H1 (cell line): ENCODE measurements around the gene RPL3. TPM values are rescaled to one million over a fixed set of nuclear protein-coding genes. Genes with fewer than 3 reads are reported as not detected.

ENCODE experiments used
- CTCF ChIA-PET: fragments of 300-600 bp; sonication (Branson Sonifier 250); formaldehyde crosslinking; loops from one replicate; lab custom pipeline; 2021; ENCODE audit not compliant: partially characterized antibody; lab: Charles Lee
- POLR2A ChIA-PET: fragments of 300-600 bp; sonication (Branson Sonifier 250); formaldehyde crosslinking; loops from one replicate; lab custom pipeline; 2021; ENCODE audit warnings: inconsistent platforms; ENCODE audit not compliant: partially characterized antibody; lab: Charles Lee
- DNase-seq, 2 experiments: peaks; one replicate each; pipeline versions ENCODE4 v3.0.0 to v3.0.0-alpha.2; 2010 to 2022; ENCODE audit warnings: low spot score in 2 of 2, low read depth in 1 of 2, mixed read lengths in 1 of 2
- FAIRE-seq: peaks from 2 replicates; lab custom pipeline; 2011; peaks lifted over from hg19 to GRCh38; lab: Jason Lieb, UNC
- H2AFZ ChIP-seq: 2 replicates; pipeline ENCODE4 v1.8.1; 2012; ENCODE audit warnings: low read length, inconsistent platforms
- H2AK5ac ChIP-seq: 2 replicates; pipeline ENCODE4 v1.6.1; 2013; ENCODE audit warnings: low read depth, low read length
- H2BK120ac ChIP-seq: replicated peaks from 2 replicates; pipeline ENCODE3; 2013; ENCODE audit warnings: low read depth, low read length, inconsistent platforms
- H2BK12ac ChIP-seq: 2 replicates; pipeline ENCODE4 v1.6.1; 2013; ENCODE audit warnings: low read depth, low read length
- H2BK15ac ChIP-seq: 2 replicates; pipeline ENCODE4 v1.6.1; 2013; ENCODE audit warnings: low read length
- H2BK20ac ChIP-seq: 2 replicates; pipeline ENCODE4 v1.6.1; 2013; ENCODE audit warnings: low read length
- H2BK5ac ChIP-seq: 2 replicates; pipeline ENCODE4 v1.6.1; 2013; ENCODE audit warnings: low read depth, low read length
- H3K14ac ChIP-seq: 2 replicates; pipeline ENCODE4 v1.6.1; 2013; ENCODE audit warnings: inconsistent platforms; ENCODE audit not compliant: insufficient read length
- H3K18ac ChIP-seq: 2 replicates; pipeline ENCODE4 v1.6.1; 2013; ENCODE audit warnings: low read length; ENCODE audit errors: extremely low read depth
- H3K23ac ChIP-seq: 2 replicates; pipeline ENCODE4 v1.6.1; 2013; ENCODE audit warnings: inconsistent platforms; ENCODE audit not compliant: insufficient read length
- H3K23me2 ChIP-seq: 2 replicates; pipeline ENCODE4 v1.6.1; 2013; ENCODE audit warnings: low read depth, low read length
- H3K27ac ChIP-seq: 2 replicates; pipeline ENCODE4 v1.6.1; 2011; ENCODE audit warnings: low read depth, low read length, inconsistent platforms
- H3K27me3 ChIP-seq, 4 experiments: replicated peaks in 1 of 4; 1 replicate in 1 of 4; 2 replicates in 3 of 4; pipeline versions ENCODE4 v1.6.1 to v1.8.1; 2011 to 2013; ENCODE audit warnings: low read length in 3 of 4, mild to moderate bottlenecking in 3 of 4, inconsistent platforms in 2 of 4, mixed read lengths in 2 of 4, moderate library complexity in 1 of 4; ENCODE audit not compliant: control insufficient read depth in 3 of 4, insufficient read depth in 3 of 4; ENCODE audit errors: extremely low read depth in 1 of 4
- H3K36me3 ChIP-seq, 4 experiments: 2 replicates each; pipeline versions ENCODE4 v1.6.1 to v1.8.1; 2011 to 2013; ENCODE audit warnings: mild to moderate bottlenecking in 4 of 4, low read length in 3 of 4, moderate library complexity in 2 of 4, control low read depth in 1 of 4, inconsistent platforms in 1 of 4; ENCODE audit not compliant: insufficient read depth in 4 of 4, control insufficient read depth in 2 of 4
- H3K4ac ChIP-seq: replicated peaks from 2 replicates; pipeline ENCODE3; 2013; ENCODE audit warnings: low read length, low read depth, mixed read lengths, inconsistent platforms; ENCODE audit not compliant: insufficient read length
- H3K4me1 ChIP-seq, 4 experiments: replicated peaks in 1 of 4; 1 replicate in 1 of 4; 2 replicates in 3 of 4; pipeline versions ENCODE4 v1.6.1 to v1.8.1; 2011 to 2013; ENCODE audit warnings: low read length in 3 of 4, inconsistent platforms in 2 of 4, mixed read lengths in 1 of 4; ENCODE audit not compliant: insufficient read depth in 4 of 4, control insufficient read depth in 3 of 4
- H3K4me2 ChIP-seq, 2 experiments: 2 replicates each; pipeline versions ENCODE4 v1.6.1 to v1.8.1; 2011 to 2013; ENCODE audit warnings: low read depth in 2 of 2, low read length in 2 of 2, control low read depth in 1 of 2, inconsistent platforms in 1 of 2, mild to moderate bottlenecking in 1 of 2; ENCODE audit not compliant: insufficient read depth in 1 of 2
- H3K4me3 ChIP-seq, 4 experiments: fragments of 200-600, 300-600 bp in 1 of 4; sonication (generic), shearing (Covaris generic), sonication (Bioruptor Twin) in 1 of 4; 2 replicates each; pipeline versions ENCODE4 v1.5.1 to v1.8.1; 2011 to 2016; ENCODE audit warnings: low read length in 4 of 4, low read depth in 3 of 4, control low read depth in 2 of 4, inconsistent platforms in 2 of 4, mild to moderate bottlenecking in 2 of 4, mixed read lengths in 1 of 4, moderate library complexity in 1 of 4; ENCODE audit not compliant: insufficient read depth in 2 of 4; ENCODE audit errors: extremely low read depth in 1 of 4
- H3K56ac ChIP-seq: replicated peaks from 2 replicates; pipeline ENCODE3; 2013; ENCODE audit warnings: low read depth, mild to moderate bottlenecking, mixed read lengths, low read length, inconsistent platforms; ENCODE audit not compliant: insufficient read length
- H3K79me1 ChIP-seq: 2 replicates; pipeline ENCODE4 v1.6.1; 2013; ENCODE audit warnings: low read depth, low read length, control low read depth
- H3K79me2 ChIP-seq, 2 experiments: 2 replicates each; pipeline versions ENCODE4 v1.6.1 to v1.8.1; 2012 to 2013; ENCODE audit warnings: low read length in 2 of 2, mild to moderate bottlenecking in 2 of 2, inconsistent platforms in 1 of 2; ENCODE audit not compliant: insufficient read depth in 2 of 2, control insufficient read depth in 1 of 2
- H3K9ac ChIP-seq, 4 experiments: replicated peaks in 1 of 4; 1 replicate in 1 of 4; 2 replicates in 3 of 4; pipeline versions ENCODE4 v1.6.1 to v1.8.1; 2011 to 2013; ENCODE audit warnings: low read depth in 3 of 4, low read length in 3 of 4, control low read depth in 2 of 4, mild to moderate bottlenecking in 2 of 4, moderate library complexity in 2 of 4, inconsistent platforms in 1 of 4; ENCODE audit errors: extremely low read depth in 1 of 4
- H3K9me3 ChIP-seq, 2 experiments: 2 replicates each; pipeline versions ENCODE4 v1.6.1 to v1.8.1; 2012 to 2013; ENCODE audit warnings: mild to moderate bottlenecking in 2 of 2, moderate library complexity in 2 of 2, control low read depth in 1 of 2, inconsistent platforms in 1 of 2, low read depth in 1 of 2, low read length in 1 of 2, mixed read lengths in 1 of 2; ENCODE audit not compliant: insufficient read depth in 2 of 2
- H4K20me1 ChIP-seq, 2 experiments: replicated peaks in 1 of 2; 2 replicates each; pipeline versions ENCODE3 to v1.8.1; 2011 to 2013; ENCODE audit warnings: inconsistent platforms in 2 of 2, low read length in 2 of 2, mild to moderate bottlenecking in 1 of 2; ENCODE audit not compliant: insufficient read depth in 2 of 2, control insufficient read depth in 1 of 2
- H4K5ac ChIP-seq: 2 replicates; pipeline ENCODE4 v1.6.1; 2013; ENCODE audit warnings: low read length, low read depth, mixed read lengths, inconsistent platforms; ENCODE audit not compliant: insufficient read length
- H4K8ac ChIP-seq: 2 replicates; pipeline ENCODE4 v1.8.0; 2013; ENCODE audit warnings: mild to moderate bottlenecking, moderate library complexity, low read length, inconsistent platforms; ENCODE audit not compliant: insufficient read depth; ENCODE audit errors: extremely low read depth
- H4K91ac ChIP-seq: replicated peaks from 2 replicates; pipeline ENCODE3; 2013; ENCODE audit warnings: low read length, mixed read lengths, inconsistent platforms; ENCODE audit not compliant: insufficient read length
- BACH1 ChIP-seq: IDR thresholded peaks from 2 replicates; pipeline ENCODE4 v1.6.1; 2012; ENCODE audit warnings: low read length, improper control_type of control experiment
- CHD1 ChIP-seq: IDR thresholded peaks from 2 replicates; pipeline ENCODE4 v1.6.1; 2012; ENCODE audit warnings: low read depth, low read length, improper control_type of control experiment
- CREB1 ChIP-seq: IDR thresholded peaks from 2 replicates; pipeline ENCODE4 v1.6.1; 2012; ENCODE audit warnings: inconsistent platforms
- KDM4A ChIP-seq: IDR thresholded peaks from one replicate; pipeline ENCODE4 v1.7.1; 2012; ENCODE audit warnings: low read depth, mild to moderate bottlenecking, moderate library complexity, low read length, inconsistent platforms; ENCODE audit not compliant: severe bottlenecking
- NANOG ChIP-seq: IDR thresholded peaks from 2 replicates; pipeline ENCODE4 v1.6.1; 2011; ENCODE audit warnings: low read length, low read depth, mild to moderate bottlenecking, inconsistent platforms; ENCODE audit not compliant: insufficient read depth, poor library complexity, severe bottlenecking
- RFX5 ChIP-seq: IDR thresholded peaks from 2 replicates; pipeline ENCODE4 v1.6.1; 2011; ENCODE audit warnings: low read depth, low read length, improper control_type of control experiment, borderline replicate concordance
- RXRA ChIP-seq: IDR thresholded peaks from 2 replicates; pipeline ENCODE4 v1.6.1; 2011; ENCODE audit warnings: low read depth, mild to moderate bottlenecking, low read length, moderate library complexity; ENCODE audit not compliant: insufficient read depth
- SIRT6 ChIP-seq: IDR thresholded peaks from one replicate; pipeline ENCODE4 v1.7.1; 2012; ENCODE audit warnings: low read length, inconsistent platforms
- TAF7 ChIP-seq: optimal IDR thresholded peaks from 2 replicates; pipeline ENCODE3; 2011; ENCODE audit warnings: low read depth, mild to moderate bottlenecking, inconsistent platforms, low read length, moderate library complexity, borderline replicate concordance
- WGBS, 2 experiments: shearing (Covaris generic) in 1 of 2; methylation state at CpG; one replicate each; pipeline versions ENCODE4 v1.1.6 to v1.1.7; 2013 to 2015; ENCODE audit warnings: low lambda C conversion rate in 2 of 2, mixed read lengths in 2 of 2, inconsistent platforms in 1 of 2, low coverage in 1 of 2, missing lambda C conversion rate in 1 of 2; ENCODE audit not compliant: insufficient replicate concordance in 2 of 2, insufficient coverage in 1 of 2, insufficient read length in 1 of 2; ENCODE audit errors: extremely low coverage in 1 of 2, missing lambda C conversion rate in 1 of 2; 5-methylcytosine and 5-hydroxymethylcytosine counted together
- polyA plus RNA-seq, 7 experiments: library from polyadenylated mRNA; depleted of rRNA in 3 of 7; stranded (reverse) in 5 of 7; unstranded in 2 of 7; fragments of >200 nt in 5 of 7; fragments of 200-250 nt in 2 of 7; gene quantifications; 1 replicate in 5 of 7; 2 replicates in 1 of 7; 4 replicates in 1 of 7; pipeline versions ENCODE4 v1.2.1 to v1.2.3, GENCODE V29; 2011 to 2013; ENCODE audit warnings: missing spikeins in 2 of 7, mixed read lengths in 2 of 7
- total RNA-seq: library from RNA; stranded (reverse); fragmentation: NEBNext Ultra II Directional; extraction: Animal tissue kit (Norgen Biotek cat#: 25700); gene quantifications from 2 replicates; pipeline ENCODE4 v1.2.1, GENCODE V29; 2021
- TF ChIP-seq, protein P1 (sequence below): IDR thresholded peaks from 2 replicates; pipeline ENCODE4 v1.6.1; 2012; ENCODE audit warnings: inconsistent platforms
- TF ChIP-seq, protein P2 (sequence below), 3 experiments: IDR thresholded peaks; 1 replicate in 2 of 3; 2 replicates in 1 of 3; pipeline versions ENCODE4 v1.5.1 to v1.6.1; 2011; ENCODE audit warnings: low read length in 3 of 3, mild to moderate bottlenecking in 3 of 3, inconsistent platforms in 2 of 3, low read depth in 1 of 3, moderate library complexity in 1 of 3; ENCODE audit not compliant: insufficient read depth in 1 of 3; ENCODE audit errors: control extremely low read depth in 1 of 3

The RPL3 gene
- total and polyA plus RNA-seq, 2 of the 8 experiments (the other 6 are each of a cell fraction or from before 2014, with no cell fraction given) = 2,865 to 5,466 TPM

DNA sequence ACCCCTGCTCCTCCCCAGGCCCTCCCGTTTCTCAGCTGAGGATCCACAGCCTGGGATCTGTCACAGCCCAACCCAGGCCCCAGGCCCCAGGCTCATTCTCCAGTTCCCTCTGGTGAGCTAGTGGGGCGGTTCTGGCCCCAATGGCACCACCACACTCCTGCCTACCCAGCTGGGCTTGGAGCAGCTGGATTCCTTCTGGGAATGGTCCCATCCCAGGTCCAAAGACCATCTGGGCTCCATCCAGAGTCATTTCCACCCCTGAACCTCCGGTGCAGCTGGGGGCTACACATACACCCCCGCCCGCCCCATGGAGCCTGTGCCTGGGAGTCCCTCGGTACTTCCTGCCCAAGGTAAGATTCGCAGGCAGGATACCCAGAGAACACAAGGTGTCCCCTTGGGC is 39.2 kb downstream of the RPL3 start:
- Histone ChIP-seq H3K79me1 (no peaks in the 10 kb centered on the region), H2AK5ac (no peak overlapping the region; the same call in 1 of the 2 replicates), H2BK15ac (peak overlapping the region; percentile 20; the same call in 1 of the 2 replicates), H3K4ac (no peak overlapping the region), H3K23me2 (no peaks in the 10 kb centered on the region), H2BK20ac (no peak overlapping the region), H3K56ac (no peak overlapping the region), H3K79me2 (no peaks in the 10 kb centered on the region), H3K27ac (no peak overlapping the region), H3K4me3 (no peak overlapping the region), H3K4me1 (peaks cover 0 to 14% (median 7%) of the 10 kb centered on the region in 4 experiments; a peak in 6 of 7 replicates), H4K20me1 (no peaks in the 10 kb centered on the region), H2BK120ac (no peak overlapping the region), H3K9ac (no peak overlapping the region), H3K27me3 (no peaks in the 10 kb centered on the region), H4K8ac (0 out of 2 replicates have a peak overlapping the region, but pooled peaks have one; percentile 36), H4K91ac (peak overlapping the region; percentile 49), H4K5ac (no peak overlapping the region), H3K9me3 (peaks cover 3 to 7% of the 10 kb centered on the region in 2 experiments; a peak in 2 of 4 replicates), H2BK5ac (peak overlapping the region; percentile 44; the same call in 1 of the 2 replicates), H3K4me2 (no peak overlapping the region), H3K18ac (0 out of 2 replicates have a peak overlapping the region, but pooled peaks have one; percentile 19), H2BK12ac (peak overlapping the region; percentile 35; the same call in 1 of the 2 replicates), H3K36me3 (no peaks in the 10 kb centered on the region), H3K23ac (no peak overlapping the region), H3K14ac (no peak overlapping the region), H2AFZ (no peak overlapping the region)
- no peak for FAIRE-seq
- CTCF ChIA-PET = interaction anchor here (0.8 to 2.3 kb wide), 8 partner anchors 11 to 145 kb away, joined by 3 to 14 read pairs (median 3); no protein-coding TSS in a partner anchor
- WGBS, 2 experiments = 88% methylated on average over 7 of the region's 7 CpGs; no CpG with 5 or more reads in 1 of the 2 experiments
- POLR2A ChIA-PET = interaction anchor here (0.6 to 37.3 kb wide), 5 partner anchors 10 to 110 kb away, joined by 3 to 692 read pairs (median 3); partner anchors contain the start of gene RPL3
- no peak for DNase-seq
- TF ChIP-seq CHD1 = no peak
- TF ChIP-seq BACH1 = no peak
- TF ChIP-seq, protein P1, sequence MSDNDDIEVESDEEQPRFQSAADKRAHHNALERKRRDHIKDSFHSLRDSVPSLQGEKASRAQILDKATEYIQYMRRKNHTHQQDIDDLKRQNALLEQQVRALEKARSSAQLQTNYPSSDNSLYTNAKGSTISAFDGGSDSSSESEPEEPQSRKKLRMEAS = no peak
- no peak for TF ChIP-seq KDM4A
- no peak for TF ChIP-seq NANOG
- TF ChIP-seq RFX5 = no peak
- TF ChIP-seq, protein P2, sequence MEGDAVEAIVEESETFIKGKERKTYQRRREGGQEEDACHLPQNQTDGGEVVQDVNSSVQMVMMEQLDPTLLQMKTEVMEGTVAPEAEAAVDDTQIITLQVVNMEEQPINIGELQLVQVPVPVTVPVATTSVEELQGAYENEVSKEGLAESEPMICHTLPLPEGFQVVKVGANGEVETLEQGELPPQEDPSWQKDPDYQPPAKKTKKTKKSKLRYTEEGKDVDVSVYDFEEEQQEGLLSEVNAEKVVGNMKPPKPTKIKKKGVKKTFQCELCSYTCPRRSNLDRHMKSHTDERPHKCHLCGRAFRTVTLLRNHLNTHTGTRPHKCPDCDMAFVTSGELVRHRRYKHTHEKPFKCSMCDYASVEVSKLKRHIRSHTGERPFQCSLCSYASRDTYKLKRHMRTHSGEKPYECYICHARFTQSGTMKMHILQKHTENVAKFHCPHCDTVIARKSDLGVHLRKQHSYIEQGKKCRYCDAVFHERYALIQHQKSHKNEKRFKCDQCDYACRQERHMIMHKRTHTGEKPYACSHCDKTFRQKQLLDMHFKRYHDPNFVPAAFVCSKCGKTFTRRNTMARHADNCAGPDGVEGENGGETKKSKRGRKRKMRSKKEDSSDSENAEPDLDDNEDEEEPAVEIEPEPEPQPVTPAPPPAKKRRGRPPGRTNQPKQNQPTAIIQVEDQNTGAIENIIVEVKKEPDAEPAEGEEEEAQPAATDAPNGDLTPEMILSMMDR (IDR thresholded peaks at IDR 0.05; ENCODE audit: control extremely low read depth in 1 of 3, insufficient read depth in 1 of 3, low read depth in 1 of 3, low read length in 3 of 3) = no peak
- TF ChIP-seq TAF7 = no peak
- TF ChIP-seq CREB1 = no peak
- TF ChIP-seq SIRT6 = no peak
- TF ChIP-seq RXRA = no peak
